Measurements from ENCODE around the gene MAML2. TPM values are rescaled to one million over a fixed set of nuclear protein-coding genes. Genes with fewer than 3 reads are reported as not detected.

Gene MAML2
- polyA plus RNA-seq, 3 donors, result 0.57 to 7.6 (median 1.2) TPM

GRCh38 chr11:96390488-96390792 lies 47.4 kb upstream of the MAML2 start:
- Mint-ChIP-seq H3K27ac (peak overlapping the region; percentile 94 to 99 (median 97)), H3K4me1 (peaks cover 30% of the 10 kb centered on the region), H3K36me3 (peaks cover 8 to 13% of the 10 kb centered on the region in 2 donors), H3K9me3 (peaks cover 0 to 2% (median 0%) of the 10 kb centered on the region in 7 donors), H3K27me3 (ENCODE audit: low read depth in 3 of 3) (no peaks in the 10 kb centered on the region), H3K4me3 (peak overlapping the region; percentile 95 to 97)
- peak; percentile 17 to 37 (median 30) for DNase-seq
- Histone ChIP-seq H3K27me3 (ENCODE audit: control insufficient read depth in 2 of 2, insufficient read depth in 2 of 2, low read length in 2 of 2) (no peaks in the 10 kb centered on the region), H3K9ac (ENCODE audit: insufficient read depth, low read length, poor library complexity, severe bottlenecking) (peak overlapping the region; percentile 82), H3K36me3 (replicated peaks in 1 of 2; ENCODE audit: control insufficient read depth in 1 of 2, insufficient read depth in 2 of 2, low read length in 2 of 2) (peaks cover 0 to 11% of the 10 kb centered on the region in 2 donors), H3K27ac (ENCODE audit: low read depth in 1 of 2, low read length in 2 of 2) (peak overlapping the region; percentile 83 to 93), H3K79me2 (ENCODE audit: insufficient read depth, low read length) (peaks cover 59% of the 10 kb centered on the region), H2AFZ (ENCODE audit: insufficient read depth, low read depth, low read length, poor library complexity, severe bottlenecking) (peak overlapping the region; percentile 92), H3K4me3 (replicated peaks in 1 of 3; ENCODE audit: low read depth in 2 of 3, low read length in 3 of 3) (peak overlapping the region; percentile 52 to 93 (median 92)), H3K4me1 (ENCODE audit: control insufficient read depth in 1 of 2, insufficient read depth in 2 of 2, low read length in 2 of 2) (peaks cover 15 to 24% of the 10 kb centered on the region in 2 donors), H3K9me3 (replicated peaks in 1 of 2; ENCODE audit: control insufficient read depth in 1 of 2, insufficient read depth in 1 of 2, low read length in 2 of 2) (no peaks in the 10 kb centered on the region), H4K20me1 (ENCODE audit: insufficient read depth, low read length) (no peaks in the 10 kb centered on the region), H3K4me2 (replicated peaks; ENCODE audit: extremely low read depth, low read length, poor library complexity, severe bottlenecking) (peak overlapping the region; percentile 85)
- intact Hi-C loops (cut with micrococcal nuclease), result loop anchor here (2.0 to 10.0 kb wide), 2 partner anchors 556 to 602 kb away; partner anchors contain the start of gene FAM76B (in 1 of the 2)
- no peak for TF ChIP-seq CTCF (IDR thresholded peaks at IDR 0.05)
- WGBS (ENCODE audit: insufficient coverage), result 16% methylated on average over 5 of the region's 6 CpGs

GRCh38 chr11:96389720-96390487 lies 46.9 kb upstream of the MAML2 start, which contains the start of the genes CCDC82 and JRKL:
Gene CCDC82, minus strand, starts transcription at chr11:96389912. Its CDS starts 5,165 bp downstream, at chr11:96384747.
Gene JRKL, plus strand, starts transcription at chr11:96390013. Its CDS starts 637 bp downstream, at chr11:96390650.
- Histone ChIP-seq H2AFZ (ENCODE audit: insufficient read depth, low read depth, low read length, poor library complexity, severe bottlenecking) (peak within 1 kb of the TSS; percentile 92), H3K4me1 (ENCODE audit: control insufficient read depth in 1 of 2, insufficient read depth in 2 of 2, low read length in 2 of 2) (peaks cover 15 to 24% of the 10 kb centered on the region in 2 donors), H3K9me3 (replicated peaks in 1 of 2; ENCODE audit: control insufficient read depth in 1 of 2, insufficient read depth in 1 of 2, low read length in 2 of 2) (no peaks in the 10 kb centered on the region), H3K36me3 (replicated peaks in 1 of 2; ENCODE audit: control insufficient read depth in 1 of 2, insufficient read depth in 2 of 2, low read length in 2 of 2) (peaks cover 0 to 13% of the 10 kb centered on the region in 2 donors), H3K79me2 (ENCODE audit: insufficient read depth, low read length) (peaks cover 62% of the 10 kb centered on the region), H4K20me1 (ENCODE audit: insufficient read depth, low read length) (no peaks in the 10 kb centered on the region), H3K9ac (ENCODE audit: insufficient read depth, low read length, poor library complexity, severe bottlenecking) (peak within 1 kb of the TSS; percentile 82), H3K27me3 (ENCODE audit: control insufficient read depth in 2 of 2, insufficient read depth in 2 of 2, low read length in 2 of 2) (no peaks in the 10 kb centered on the region), H3K4me2 (replicated peaks; ENCODE audit: extremely low read depth, low read length, poor library complexity, severe bottlenecking) (peak within 1 kb of the TSS; percentile 85), H3K27ac (ENCODE audit: low read depth in 1 of 2, low read length in 2 of 2) (peak within 1 kb of the TSS; percentile 83 to 93), H3K4me3 (replicated peaks in 1 of 3; ENCODE audit: low read depth in 2 of 3, low read length in 3 of 3) (peak within 1 kb of the TSS; percentile 52 to 93 (median 92))
- intact Hi-C loops (cut with micrococcal nuclease), result loop anchor here (2.0 to 10.0 kb wide), 2 partner anchors 555 to 601 kb away; partner anchors contain the start of gene FAM76B (in 1 of the 2)
- H3K9me3 Mint-ChIP-seq, result peaks cover 0 to 2% (median 0%) of the 10 kb centered on the region in 7 donors
- DNase-seq, result peak; percentile 88 to 91 (median 91)
- H3K4me3 Mint-ChIP-seq, result peak within 1 kb of the TSS; percentile 95 to 97
- no peaks in the 10 kb centered on the region for H3K27me3 Mint-ChIP-seq (ENCODE audit: low read depth in 3 of 3)
- TF ChIP-seq CTCF (IDR thresholded peaks at IDR 0.05), result no peak
- H3K36me3 Mint-ChIP-seq, result peaks cover 11 to 15% of the 10 kb centered on the region in 2 donors
- peak within 1 kb of the TSS; percentile 94 to 99 (median 97) for H3K27ac Mint-ChIP-seq
- H3K4me1 Mint-ChIP-seq, result peaks cover 30% of the 10 kb centered on the region
- WGBS (ENCODE audit: insufficient coverage), result 0% methylated on average over 41 of the region's 53 CpGs
